Measurements from ENCODE around the gene LCE3D. TPM values are rescaled to one million over a fixed set of nuclear protein-coding genes. Genes with fewer than 3 reads are reported as not detected.
"Not testable (repeated sequence)": the region's sequence is repeated elsewhere in the genome, so short reads cannot be mapped to it uniquely, and the experiment has no call there.

The LCE3D gene
- total RNA-seq, 4 donors from 2014 or later, result not detected

DNA sequence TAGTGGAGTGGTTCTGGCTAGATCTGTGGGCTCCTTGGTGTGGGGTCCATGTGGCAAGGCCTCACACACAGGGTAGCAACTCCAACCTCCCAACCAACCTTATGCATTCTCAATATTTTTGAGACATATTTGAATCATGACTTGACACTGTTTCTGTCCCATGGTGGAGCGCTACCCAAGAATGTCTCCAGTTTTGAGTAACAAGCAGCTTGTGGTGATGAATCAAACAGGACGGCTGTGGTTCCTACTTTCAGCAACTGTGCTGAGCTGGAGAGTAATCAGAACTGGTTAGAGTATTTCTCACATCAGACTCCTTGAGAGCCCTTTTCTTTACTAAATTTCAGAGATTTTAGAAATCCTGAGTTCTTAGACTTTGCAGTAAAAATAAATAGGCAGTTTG, 3.1 kb downstream of the LCE3D start:
- H3K27ac ChIP-seq, result no peak overlapping the region
- H3K36me3 ChIP-seq, result no peaks in the 10 kb centered on the region
- H3K27me3 ChIP-seq, result no peaks in the 10 kb centered on the region
- no peaks in the 10 kb centered on the region for H3K4me1 ChIP-seq
- no peak overlapping the region for H3K4me3 ChIP-seq
- DNase-seq, result no peak
- no peaks in the 10 kb centered on the region for H3K9me3 ChIP-seq
- no peak for TF ChIP-seq POLR2A (IDR thresholded peaks at IDR 0.05)
- no peak for TF ChIP-seq CTCF (IDR thresholded peaks at IDR 0.05)

- H3K36me3 ChIP-seq, result no peaks in the 10 kb centered on the region
- no peak for TF ChIP-seq POLR2A (IDR thresholded peaks at IDR 0.05)
- TF ChIP-seq CTCF (IDR thresholded peaks at IDR 0.05), result no peak
- no peak within 1 kb of the TSS for H3K27ac ChIP-seq
- H3K4me1 ChIP-seq, result no peaks in the 10 kb centered on the region
- no peaks in the 10 kb centered on the region for H3K27me3 ChIP-seq
- no peaks in the 10 kb centered on the region for H3K9me3 ChIP-seq
- no peak within 1 kb of the TSS for H3K4me3 ChIP-seq
- no peak for DNase-seq
Observed at GRCh38 chr1:152566681-152567080, 13.6 kb downstream of the LCE3D start, which contains the start of gene LCE3E. Gene LCE3E (minus strand): TSS chr1:152566780. CDS start chr1:152566208, 572 bp downstream.

DNA sequence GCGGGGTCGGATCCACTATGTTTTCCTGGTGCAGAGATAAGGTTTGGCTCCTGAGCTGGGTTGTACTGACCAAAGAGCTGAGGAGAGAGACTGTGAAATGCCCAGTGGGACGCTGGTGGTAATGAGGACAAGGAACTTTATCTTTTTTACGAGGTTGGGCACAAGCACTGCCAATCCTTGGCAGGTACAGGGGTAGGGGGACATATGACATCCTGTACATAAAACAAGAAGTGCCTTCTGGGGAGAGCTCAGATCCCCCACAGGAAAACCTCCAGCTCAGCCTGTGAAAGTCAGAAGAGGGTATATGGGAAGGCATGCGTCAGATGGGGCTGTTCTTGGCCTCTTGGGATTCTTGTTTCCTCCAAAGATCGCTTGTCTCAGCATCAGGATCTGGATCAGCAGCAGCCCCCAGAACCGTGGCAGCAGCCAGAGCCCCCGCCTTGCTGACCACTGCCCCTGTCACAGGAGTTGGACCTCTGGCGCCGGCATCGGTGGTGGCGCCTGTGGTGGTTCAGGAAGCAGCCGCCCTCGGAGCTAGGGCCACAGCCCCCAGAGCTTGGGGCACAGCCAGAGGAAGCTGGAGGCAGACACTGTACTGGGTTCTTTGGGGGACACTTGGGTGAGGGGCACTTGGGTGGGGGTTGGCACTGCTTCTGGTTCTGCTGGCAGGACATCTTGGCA, 14.6 kb downstream of the LCE3D start:
- no peak for TF ChIP-seq CTCF (IDR thresholded peaks at IDR 0.05)
- no peak for TF ChIP-seq POLR2A (IDR thresholded peaks at IDR 0.05)
- Histone ChIP-seq H3K36me3 (no peaks in the 10 kb centered on the region), H3K27me3 (no peaks in the 10 kb centered on the region), H3K27ac (no peak overlapping the region), H3K4me3 (no peak overlapping the region), H3K9me3 (no peaks in the 10 kb centered on the region), H3K4me1 (no peaks in the 10 kb centered on the region)
- no peak for DNase-seq

DNA sequence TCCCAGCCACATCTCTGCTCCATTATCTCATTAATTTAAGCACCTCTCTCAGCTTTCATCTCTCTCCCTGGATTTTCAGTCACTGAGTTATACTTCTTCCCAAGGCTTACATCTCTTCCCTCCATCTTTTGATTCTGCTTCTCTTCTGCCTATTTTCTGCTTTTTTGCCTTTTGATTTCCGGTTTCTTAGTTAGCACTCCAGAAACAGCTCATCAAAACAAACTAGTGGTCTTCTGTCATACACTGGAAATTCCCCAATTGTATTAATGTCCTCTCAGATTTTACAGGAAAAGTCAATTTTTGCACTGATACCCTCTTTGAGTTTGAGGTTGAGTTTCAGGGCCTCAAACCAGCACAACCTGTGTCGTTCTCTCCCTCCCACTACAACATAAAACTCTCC, 15.2 kb downstream of the LCE3D start:
- H3K36me3 ChIP-seq, result no peaks in the 10 kb centered on the region
- TF ChIP-seq CTCF (IDR thresholded peaks at IDR 0.05) (no peak), POLR2A (IDR thresholded peaks at IDR 0.05) (no peak)
- DNase-seq, result no peak

GRCh38 chr1:152548358-152548757, 32.0 kb downstream of the LCE3D start:
- H3K9me3 ChIP-seq, H3K36me3 ChIP-seq, H3K4me1 ChIP-seq, H3K27ac ChIP-seq, H3K4me3 ChIP-seq, DNase-seq, H3K27me3 ChIP-seq: not testable (repeated sequence)

More for the DNA sequence above, 15.2 kb downstream of the LCE3D start:
- Histone ChIP-seq H3K27ac (no peak overlapping the region), H3K4me1 (no peaks in the 10 kb centered on the region), H3K27me3 (no peaks in the 10 kb centered on the region), H3K9me3 (no peaks in the 10 kb centered on the region), H3K4me3 (no peak overlapping the region)

DNA sequence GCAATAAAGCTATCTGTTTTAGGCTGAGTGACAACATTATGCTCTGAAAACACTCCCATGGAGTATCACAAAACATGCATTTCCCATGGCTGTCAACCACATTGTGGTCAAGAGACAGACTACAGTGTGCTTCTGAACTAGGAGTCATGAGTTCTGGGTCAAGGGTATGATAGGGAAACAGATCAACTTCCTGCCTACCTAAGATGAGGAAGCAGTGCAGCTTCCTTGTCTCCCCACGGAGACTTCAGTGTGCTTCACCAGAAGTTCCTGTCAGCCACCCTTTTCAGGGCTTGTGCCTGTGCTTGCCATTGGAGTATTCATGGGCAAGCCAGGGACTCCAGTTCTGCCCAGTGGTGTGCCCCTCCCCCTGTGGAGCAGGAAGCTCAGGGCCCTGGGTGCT, 33.6 kb downstream of the LCE3D start:
- Histone ChIP-seq H3K4me3 (no peak overlapping the region), H3K4me1 (no peaks in the 10 kb centered on the region), H3K27ac (no peak overlapping the region), H3K9me3 (no peaks in the 10 kb centered on the region), H3K36me3 (no peaks in the 10 kb centered on the region), H3K27me3 (no peaks in the 10 kb centered on the region)
- no peak for DNase-seq
- no peak for TF ChIP-seq CTCF (IDR thresholded peaks at IDR 0.05)
- no peak for TF ChIP-seq POLR2A (IDR thresholded peaks at IDR 0.05)
